Stimulated activated CD4-positive, alpha-beta T cell treated with anti-CD3 and anti-CD28 coated beads, Interleukin-12 subunit alpha, Interleukin-12 subunit beta, amount 100 ng/mL, for 4 hours (primary cell): ENCODE data around the gene CCDC6.
"Not testable (repeated sequence)": the region's sequence is repeated elsewhere in the genome, so short reads cannot be mapped to it uniquely, and the experiment has no call there.

Source experiments
- DNase-seq: peaks from one replicate; pipeline ENCODE4 v3.0.0-alpha.2; 2020

The CCDC6 gene

GRCh38 chr10:59879363-59879913, 26.9 kb downstream of the CCDC6 start:
- DNase-seq: no peak

GRCh38 chr10:59878915-59879314, 27.4 kb downstream of the CCDC6 start:
- DNase-seq: no peak

DNA sequence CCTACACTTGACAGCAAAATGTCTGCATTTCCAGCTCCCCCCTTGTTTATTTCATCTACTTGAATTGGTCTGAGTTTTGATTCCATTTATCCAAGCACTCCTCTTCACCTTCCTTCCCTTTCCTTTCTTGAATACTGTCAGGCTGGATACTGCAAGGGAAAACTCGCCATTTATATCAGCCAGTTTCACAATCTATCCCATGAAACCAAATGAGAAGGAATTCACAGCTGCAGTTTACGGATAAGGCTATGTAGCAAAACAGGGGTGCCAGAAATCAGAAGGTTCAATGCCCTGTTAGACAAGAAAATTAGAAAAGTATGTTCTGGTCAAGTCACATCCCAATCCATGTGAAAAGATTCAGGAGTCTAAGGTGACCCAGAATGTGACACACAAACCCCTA, 28.1 kb downstream of the CCDC6 start:
- DNase-seq: no peak

- DNase-seq: no peak
Observed at GRCh38 chr10:59877191-59877671, 29.1 kb downstream of the CCDC6 start.

DNA sequence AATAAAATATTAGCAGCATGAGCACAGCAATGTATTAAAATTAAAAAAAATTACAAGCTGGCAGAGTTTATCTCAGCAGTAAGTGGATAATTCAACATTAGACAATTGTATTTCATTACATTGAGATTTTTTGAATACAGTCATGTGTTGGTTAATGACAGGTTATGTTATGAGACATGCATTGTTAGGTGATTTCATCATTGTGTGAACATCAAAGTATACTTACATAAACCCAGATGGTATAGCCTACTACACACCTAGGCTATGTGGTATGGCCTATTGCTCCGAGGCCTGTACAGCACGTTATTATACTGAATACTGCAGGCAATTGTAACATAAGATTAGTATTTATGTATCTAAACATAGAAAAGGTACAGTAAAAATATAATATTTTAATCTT, 29.7 kb downstream of the CCDC6 start:
- no peak for DNase-seq

- not testable (repeated sequence) for DNase-seq
Observed at GRCh38 chr10:59876208-59876607, 30.1 kb downstream of the CCDC6 start.

DNA sequence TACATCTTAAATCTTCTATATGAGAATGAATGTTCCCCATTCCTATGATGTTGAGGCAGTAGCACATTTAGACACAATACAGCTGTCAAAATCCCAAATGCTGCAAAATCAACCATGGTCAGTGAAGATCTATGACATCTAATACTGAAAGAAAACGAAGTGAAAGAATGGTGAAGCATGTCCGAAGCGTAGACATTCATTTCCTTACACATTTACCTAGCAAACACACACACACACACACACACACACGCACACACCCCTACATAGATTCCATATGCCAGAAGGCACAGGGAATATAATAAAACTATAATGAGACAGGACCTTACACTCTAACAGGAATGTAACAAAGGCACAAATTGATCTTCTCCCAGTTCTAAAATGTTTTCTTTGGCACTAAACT, 32.5 kb downstream of the CCDC6 start:
- DNase-seq: no peak

GRCh38 chr10:59872892-59873463, 33.4 kb downstream of the CCDC6 start:
- no peak for DNase-seq

DNA sequence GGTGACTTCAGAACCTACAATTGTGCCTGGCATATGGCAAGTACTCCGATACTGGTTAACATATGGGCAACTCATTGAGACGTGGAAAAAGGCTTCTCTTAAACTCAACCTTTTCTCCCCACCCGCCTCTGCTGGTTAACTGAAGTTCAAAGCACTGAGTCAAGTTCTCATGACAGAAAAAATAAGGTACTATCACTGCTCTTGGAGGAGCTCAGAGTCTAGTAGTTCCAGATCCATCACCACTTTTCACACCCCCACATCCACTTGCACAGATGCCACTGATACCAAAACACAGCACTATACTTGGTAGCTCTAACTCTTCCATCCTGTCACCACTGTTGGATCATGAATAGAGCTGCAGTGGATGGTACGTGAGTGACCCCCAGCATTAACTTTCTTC, 36.2 kb downstream of the CCDC6 start:
- no peak for DNase-seq

DNA sequence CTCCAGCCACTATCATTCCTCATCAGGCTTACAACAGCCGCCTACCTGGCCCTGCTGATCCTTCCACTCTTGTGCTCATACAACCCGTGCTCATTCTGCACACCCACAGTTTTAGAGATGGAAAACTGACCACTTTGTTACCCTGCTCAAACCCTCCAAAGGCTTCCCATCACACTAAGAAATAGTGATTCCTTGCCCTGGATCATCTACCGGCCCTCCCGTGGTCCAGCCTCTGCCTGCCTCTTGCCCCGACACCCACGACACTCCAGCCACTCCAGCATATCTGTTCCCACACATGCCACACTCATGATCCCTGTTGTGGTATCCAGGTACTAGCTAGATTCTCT, 36.8 kb downstream of the CCDC6 start:
- DNase-seq: no peak

DNA sequence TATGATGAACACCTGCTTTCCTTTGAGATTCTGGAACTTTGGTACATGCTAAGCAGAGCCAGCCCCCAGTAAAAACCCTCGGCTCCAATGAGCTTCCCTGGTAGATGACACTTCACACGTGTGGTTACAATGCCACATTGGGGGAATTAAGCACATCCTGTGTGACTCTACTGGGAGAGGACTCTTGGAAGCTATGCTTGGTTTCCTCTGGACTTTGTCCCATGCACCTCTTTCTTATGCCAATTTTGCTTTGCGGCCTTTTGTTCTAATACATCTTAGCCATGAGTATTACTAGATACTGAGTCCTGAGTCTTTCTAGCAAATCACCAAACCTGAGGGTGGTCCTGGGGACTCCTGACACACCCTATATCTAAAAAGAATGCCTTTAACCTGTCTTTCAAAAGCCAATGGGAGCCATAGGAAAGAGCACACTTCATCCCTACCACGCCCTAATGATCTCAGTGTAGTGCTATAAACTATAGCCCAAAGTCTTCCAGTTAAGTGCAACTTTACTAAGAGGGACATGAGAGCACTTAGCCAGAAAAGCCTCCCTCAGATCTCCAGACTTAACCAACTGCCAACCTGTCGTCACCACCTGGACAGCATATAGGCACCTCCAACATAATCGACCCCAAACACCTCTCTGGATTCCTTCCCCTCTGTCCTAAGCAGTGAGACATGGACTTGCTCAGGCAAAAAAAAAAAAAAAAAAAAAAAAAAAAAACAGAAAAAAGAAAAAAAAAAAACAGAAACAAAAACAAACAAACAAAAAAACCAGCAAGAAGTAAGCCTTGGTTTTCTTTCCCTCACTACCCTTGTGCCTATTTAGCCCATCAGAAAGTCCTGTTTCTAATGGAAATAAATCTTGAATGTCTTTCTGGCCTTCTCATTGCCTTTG, 37.4 kb downstream of the CCDC6 start:
- no peak for DNase-seq

DNA sequence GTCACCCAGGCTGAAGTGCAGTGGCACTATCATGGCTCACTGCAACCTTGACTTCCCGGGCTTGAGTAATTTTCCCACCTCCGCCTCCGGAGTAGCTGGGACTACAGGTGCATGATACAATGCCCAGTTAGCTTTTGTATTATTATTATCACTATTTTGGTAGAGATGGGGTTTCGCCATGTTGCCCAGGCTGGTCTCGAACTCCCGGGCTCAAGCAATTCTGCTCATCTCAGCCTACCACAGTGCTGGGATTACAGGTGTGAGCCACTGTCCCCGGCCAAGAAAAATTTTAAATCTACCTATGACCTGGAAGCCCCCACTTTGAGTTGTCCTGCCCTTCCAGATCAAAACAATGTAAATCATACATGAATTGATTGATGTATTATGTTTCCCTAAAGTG, 38.8 kb downstream of the CCDC6 start:
- no peak for DNase-seq

DNA sequence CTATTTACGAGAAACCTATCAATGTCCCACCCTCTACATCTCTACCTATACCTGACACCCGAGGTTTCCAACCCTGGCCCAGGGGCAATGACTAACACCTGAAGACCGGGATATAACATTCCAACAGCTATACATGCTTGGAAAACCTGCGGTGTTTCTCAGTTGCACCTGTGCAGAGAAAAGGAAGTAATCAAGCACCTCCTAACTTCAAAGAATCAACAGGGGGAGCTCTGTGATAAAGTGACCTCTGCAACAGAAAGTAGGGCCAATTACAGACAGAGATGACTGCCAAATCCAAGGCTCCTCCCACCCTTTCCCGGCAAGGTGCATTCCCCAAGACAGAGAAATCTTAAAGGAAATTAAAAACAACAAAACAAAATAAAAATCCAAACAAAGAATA, 41.3 kb downstream of the CCDC6 start:
- DNase-seq: no peak

DNA sequence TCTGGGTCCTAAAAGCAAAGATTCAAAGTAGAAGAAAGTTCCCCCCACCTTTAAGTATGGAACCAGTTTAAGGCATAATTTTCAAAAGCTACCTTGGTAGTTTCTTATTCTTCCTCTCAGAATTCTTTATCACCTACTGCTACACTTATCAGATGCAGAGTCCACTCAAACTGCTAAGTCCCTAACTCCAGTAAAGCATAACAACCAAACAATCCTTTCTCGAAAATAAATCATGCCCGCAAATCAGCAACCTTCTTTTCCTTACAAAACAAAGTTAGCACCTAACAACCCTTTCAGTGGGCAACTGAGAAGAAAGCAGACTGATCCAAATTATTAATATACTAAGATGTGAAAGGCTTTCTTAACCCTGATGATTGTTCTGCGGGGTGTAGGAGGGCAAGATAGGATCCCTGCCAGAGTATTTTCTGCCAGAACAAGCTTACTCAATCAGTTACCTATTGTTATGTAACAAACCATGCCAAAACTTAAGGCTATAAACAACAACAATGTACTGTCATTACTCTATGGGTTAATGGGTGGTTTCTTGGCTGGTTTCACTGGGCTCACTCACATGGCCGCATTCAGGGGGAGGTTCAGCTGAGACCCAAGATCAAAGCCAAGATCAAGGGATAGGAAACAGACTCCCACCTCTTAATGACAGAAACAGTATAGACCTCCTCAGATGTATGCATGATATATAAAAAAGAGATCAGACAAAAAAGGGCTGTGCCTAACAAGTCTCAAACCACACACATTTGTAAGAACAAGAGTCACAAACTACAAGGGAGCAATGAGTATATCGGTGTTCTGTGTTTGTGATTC, 42.0 kb downstream of the CCDC6 start:
- no peak for DNase-seq

DNA sequence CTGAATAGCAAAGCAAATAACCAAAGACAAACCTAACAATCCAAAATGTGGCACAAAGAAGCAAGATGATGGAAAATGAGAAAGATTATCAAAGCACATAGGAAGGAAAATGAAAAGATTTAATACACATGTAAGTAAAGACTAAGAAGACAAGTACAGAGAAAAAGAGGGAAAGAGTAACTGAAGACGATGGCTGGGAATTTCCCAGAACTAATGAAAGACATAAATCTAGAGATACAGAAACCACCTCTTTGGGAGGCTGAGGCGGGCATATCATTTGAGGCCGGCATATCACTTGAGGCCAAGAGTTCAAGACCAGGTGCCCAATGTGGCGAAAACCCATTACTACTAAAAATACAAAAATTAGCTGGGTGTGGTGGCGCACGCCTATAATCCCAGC, 46.8 kb downstream of the CCDC6 start:
- no peak for DNase-seq

DNA sequence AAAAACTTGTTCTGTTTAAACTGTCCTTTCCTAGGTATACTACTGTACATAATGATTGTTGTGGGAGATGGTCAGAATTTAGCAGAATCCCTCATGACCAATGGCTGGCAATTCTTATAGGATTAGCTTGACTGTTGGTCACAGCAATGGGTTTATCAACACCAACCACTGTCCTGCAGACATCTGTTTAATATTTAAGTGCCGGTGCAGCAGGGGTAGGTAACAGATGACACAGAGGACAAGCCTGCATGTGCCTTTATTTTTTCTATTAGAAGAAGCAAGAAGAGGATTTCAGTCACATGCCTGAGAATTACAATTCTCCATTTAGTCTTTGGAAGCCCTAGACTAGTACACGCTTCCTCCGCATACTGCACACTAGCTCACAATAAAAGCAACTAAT, 48.4 kb downstream of the CCDC6 start:
- no peak for DNase-seq

- no peak for DNase-seq
Observed at GRCh38 chr10:59857049-59857448, 49.3 kb downstream of the CCDC6 start.

DNA sequence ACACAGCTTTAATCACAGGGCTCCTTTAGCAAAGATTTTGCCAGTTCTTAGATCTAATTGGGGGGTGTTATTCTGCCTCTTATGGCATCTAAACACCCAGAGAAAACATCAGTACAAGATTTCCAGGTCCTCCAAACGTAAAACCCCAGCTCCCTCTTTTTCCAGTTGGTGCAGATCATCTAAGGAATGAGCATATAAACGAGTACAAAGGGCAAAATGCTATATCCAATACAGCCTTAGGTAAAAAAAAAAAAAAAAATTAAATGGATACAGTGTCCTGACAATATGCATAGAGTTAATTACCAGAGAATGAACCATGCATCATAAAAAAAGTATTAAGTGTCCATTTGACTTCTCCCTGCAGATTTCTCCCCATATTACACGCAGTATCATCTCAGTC, 50.3 kb downstream of the CCDC6 start:
- no peak for DNase-seq

DNA sequence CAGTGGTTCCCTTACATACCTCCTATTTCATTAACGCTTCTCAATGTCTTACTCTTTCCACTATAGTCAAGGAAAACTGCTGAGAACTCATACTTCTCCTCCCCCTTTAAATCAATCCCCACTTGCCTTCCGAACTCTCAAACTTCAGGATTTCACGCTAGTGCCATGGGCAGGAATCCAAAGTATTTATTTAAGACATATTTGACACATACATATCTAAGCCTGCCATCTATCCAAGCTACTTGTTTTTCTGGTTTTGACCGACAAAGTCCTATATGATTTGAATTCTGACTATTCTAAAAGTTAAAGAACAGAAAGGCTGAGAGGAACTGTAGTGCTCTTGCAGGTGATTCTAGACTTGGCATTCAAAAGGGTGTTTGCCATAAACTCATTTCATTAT, 51.8 kb downstream of the CCDC6 start:
- DNase-seq: no peak

DNA sequence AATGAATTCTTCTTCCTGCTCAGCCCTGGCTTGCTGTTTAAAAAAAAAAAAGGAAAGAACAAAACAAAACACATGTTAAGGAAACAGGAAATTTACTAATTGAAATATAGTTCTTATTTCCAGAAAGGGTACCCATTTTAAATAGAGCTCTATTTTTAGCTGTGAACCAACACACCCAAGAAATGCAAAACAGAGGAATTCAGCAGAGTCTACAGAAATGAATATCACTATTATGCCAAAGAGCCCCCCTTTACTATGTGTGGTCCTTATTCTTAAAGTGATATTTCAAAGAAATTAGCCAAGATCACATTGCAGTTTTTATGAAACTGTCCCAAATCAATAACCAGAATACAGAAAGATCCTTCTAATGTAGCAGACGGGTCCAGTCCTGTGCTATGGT, 53.7 kb downstream of the CCDC6 start:
- no peak for DNase-seq

- no peak for DNase-seq
Observed at GRCh38 chr10:59851864-59852263, 54.5 kb downstream of the CCDC6 start.

- DNase-seq: no peak
Observed at GRCh38 chr10:59847888-59848287, 58.5 kb downstream of the CCDC6 start.

GRCh38 chr10:59847326-59847725, 59.0 kb downstream of the CCDC6 start:
- no peak for DNase-seq

DNA sequence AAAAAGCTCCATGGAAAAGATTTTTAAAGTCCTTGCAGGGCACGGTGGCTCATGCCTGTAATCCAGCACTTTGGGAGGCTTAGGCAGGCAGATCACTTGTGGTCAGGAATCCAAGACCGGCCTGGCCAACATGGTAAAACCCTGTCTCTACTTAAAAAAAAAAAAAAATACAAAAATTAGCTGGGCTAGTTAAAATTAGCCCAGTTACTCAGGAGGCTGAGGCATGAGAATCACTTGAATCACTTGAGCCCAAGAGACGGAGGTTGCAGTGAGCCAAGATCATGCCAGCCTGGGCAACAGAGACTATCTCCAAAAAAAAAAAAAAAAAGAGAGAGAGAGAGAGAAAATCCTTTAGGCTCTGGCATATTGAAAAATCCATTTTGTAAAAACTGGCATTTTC, 61.9 kb downstream of the CCDC6 start:
- DNase-seq: no peak
